ENCODE data around the gene ANO8. TPM values are rescaled to one million over a fixed set of nuclear protein-coding genes. Genes with fewer than 3 reads are reported as not detected.
A peak's percentile ranks its signal among the peaks of the same experiment; 100 is the strongest.

Gene ANO8
- total and polyA plus RNA-seq, 2 of the 8 experiments (the other 6 are each of a cell fraction or from before 2014, with no cell fraction given): 9.5 to 20.7 TPM

DNA sequence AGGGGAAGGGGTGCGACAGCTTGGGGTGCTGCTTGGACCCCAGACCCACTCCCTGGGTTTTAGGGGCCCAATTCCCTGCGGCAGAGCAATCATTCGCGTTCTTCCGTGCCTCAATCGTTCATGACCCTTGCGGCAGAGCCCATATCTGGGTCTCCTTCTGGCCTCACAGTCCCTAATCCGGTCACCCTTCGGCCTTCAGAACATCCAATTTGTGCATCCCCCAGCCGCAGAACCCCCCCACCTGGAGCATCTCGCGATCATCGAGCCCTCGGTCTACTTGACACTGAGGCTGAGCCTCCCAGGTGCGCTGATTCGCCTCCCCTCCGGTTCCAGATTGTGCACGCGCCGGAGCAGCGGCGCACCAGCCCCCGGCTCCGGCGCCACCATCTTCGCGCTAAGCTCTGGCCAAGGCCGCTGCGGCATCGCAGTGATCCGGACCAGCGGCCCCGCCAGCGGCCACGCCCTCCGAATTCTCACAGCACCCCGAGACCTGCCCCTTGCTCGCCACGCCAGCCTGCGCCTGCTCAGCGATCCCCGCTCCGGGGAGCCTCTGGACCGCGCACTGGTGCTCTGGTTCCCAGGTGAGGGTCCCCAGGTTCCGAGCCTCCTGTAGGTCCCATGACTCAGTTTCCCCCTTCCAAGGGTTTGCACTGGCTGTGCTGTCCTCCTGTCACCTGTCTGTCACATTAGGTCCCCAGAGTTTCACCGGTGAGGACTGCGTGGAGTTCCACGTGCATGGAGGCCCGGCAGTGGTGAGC lies 3.2 kb upstream of the ANO8 start (continued):
- TF ChIP-seq EZH2 (IDR thresholded peaks at IDR 0.05; ENCODE audit: low read depth, low read length, severe bottlenecking) (no peak), GTF2F1 (IDR thresholded peaks at IDR 0.05; ENCODE audit: borderline replicate concordance, low read depth, low read length) (no peak), GABPA (IDR thresholded peaks at IDR 0.05; ENCODE audit: borderline replicate concordance, insufficient read depth, low read length) (no peak), TAF1 (IDR thresholded peaks at IDR 0.05; ENCODE audit: low read depth, low read length) (0 out of 2 replicates have a peak, but pooled peaks have one; percentile 5), SIX5 (IDR thresholded peaks at IDR 0.05; ENCODE audit: low read depth, low read length) (no peak), POU5F1 (IDR thresholded peaks at IDR 0.05; ENCODE audit: low read depth, low read length) (no peak), RAD21 (IDR thresholded peaks at IDR 0.05 in 1 of 2, conservative IDR thresholded peaks at IDR 0.05 in 1 of 2; ENCODE audit: low read depth in 2 of 2, low read length in 2 of 2) (no peak), HDAC2 (IDR thresholded peaks at IDR 0.05; ENCODE audit: borderline replicate concordance in 1 of 2, low read depth in 2 of 2, low read length in 2 of 2) (peak in 1 of 2 experiments; percentile 19; a peak in 1 of 4 replicates), KDM4A (IDR thresholded peaks at IDR 0.05; ENCODE audit: low read depth, low read length, severe bottlenecking) (peak; percentile 63), SAP30 (IDR thresholded peaks at IDR 0.05; ENCODE audit: insufficient read depth, insufficient replicate concordance, low read length) (peak; percentile 38), CHD1 (IDR thresholded peaks at IDR 0.05; ENCODE audit: low read depth, low read length) (no peak), POLR2A (IDR thresholded peaks at IDR 0.05; ENCODE audit: control extremely low read depth in 1 of 2, low read depth in 2 of 2, low read length in 2 of 2) (0 out of 3 replicates have a peak, but pooled peaks of 1 of the 2 experiments have one; percentile 7), TBP (IDR thresholded peaks at IDR 0.05; ENCODE audit: low read depth, low read length) (no peak)

Data from H1 (cell line).